ENCODE data around the gene FAM221B.

Gene FAM221B

GRCh38 chr9:35856206-35856605 lies 27.7 kb upstream of the FAM221B start:
- ATAC-seq (ENCODE audit: low read depth) = no peak
- no peak for DNase-seq (ENCODE audit: low spot score)
- Histone ChIP-seq H3K36me3 (ENCODE audit: low read depth) (no peaks in the 10 kb centered on the region), H3K4me1 (ENCODE audit: insufficient read depth, poor library complexity, severe bottlenecking) (no peaks in the 10 kb centered on the region), H3K9me3 (ENCODE audit: severe bottlenecking) (no peaks in the 10 kb centered on the region), H3K4me3 (ENCODE audit: severe bottlenecking) (no peak overlapping the region), H3K27me3 (ENCODE audit: insufficient read depth, poor library complexity, severe bottlenecking) (no peaks in the 10 kb centered on the region), H3K27ac (ENCODE audit: poor library complexity, severe bottlenecking) (no peak overlapping the region)
- TF ChIP-seq, protein P1, sequence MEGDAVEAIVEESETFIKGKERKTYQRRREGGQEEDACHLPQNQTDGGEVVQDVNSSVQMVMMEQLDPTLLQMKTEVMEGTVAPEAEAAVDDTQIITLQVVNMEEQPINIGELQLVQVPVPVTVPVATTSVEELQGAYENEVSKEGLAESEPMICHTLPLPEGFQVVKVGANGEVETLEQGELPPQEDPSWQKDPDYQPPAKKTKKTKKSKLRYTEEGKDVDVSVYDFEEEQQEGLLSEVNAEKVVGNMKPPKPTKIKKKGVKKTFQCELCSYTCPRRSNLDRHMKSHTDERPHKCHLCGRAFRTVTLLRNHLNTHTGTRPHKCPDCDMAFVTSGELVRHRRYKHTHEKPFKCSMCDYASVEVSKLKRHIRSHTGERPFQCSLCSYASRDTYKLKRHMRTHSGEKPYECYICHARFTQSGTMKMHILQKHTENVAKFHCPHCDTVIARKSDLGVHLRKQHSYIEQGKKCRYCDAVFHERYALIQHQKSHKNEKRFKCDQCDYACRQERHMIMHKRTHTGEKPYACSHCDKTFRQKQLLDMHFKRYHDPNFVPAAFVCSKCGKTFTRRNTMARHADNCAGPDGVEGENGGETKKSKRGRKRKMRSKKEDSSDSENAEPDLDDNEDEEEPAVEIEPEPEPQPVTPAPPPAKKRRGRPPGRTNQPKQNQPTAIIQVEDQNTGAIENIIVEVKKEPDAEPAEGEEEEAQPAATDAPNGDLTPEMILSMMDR (IDR thresholded peaks at IDR 0.05; ENCODE audit: poor library complexity, severe bottlenecking) = no peak

DNA sequence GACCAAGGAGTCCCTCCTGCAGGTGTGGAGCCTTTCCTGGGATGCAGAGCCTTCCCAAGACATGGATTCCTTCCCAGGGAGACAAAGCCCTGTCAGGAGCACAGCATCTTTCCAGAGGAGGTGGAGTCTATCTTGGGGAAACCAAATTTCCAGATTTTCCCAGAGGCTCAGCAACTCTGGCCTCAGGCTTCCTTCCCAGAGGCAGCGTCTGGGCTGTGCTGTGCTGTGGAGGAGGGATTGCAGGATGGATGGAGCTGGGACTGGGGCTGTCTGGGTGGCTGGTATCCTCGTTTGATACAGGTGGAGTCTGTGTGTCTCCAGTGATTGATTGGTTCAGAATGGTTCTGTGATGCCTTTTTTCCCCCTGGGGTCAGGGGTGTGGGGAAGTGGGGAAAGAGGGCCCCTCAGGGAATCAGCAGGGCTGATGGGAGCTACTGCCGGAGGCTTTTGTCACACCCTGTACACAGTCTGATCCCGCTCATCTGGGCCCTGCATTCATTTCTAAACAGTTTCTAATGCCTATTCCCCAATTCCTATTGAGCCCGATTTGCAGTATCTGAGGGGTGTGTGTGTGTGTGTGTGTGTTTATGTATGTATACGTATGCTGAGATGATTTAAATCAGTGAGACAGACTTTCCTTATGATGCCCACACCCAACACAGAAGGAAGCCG lies 25.7 kb upstream of the FAM221B start:
- Histone ChIP-seq H3K27me3 (ENCODE audit: insufficient read depth, poor library complexity, severe bottlenecking) (no peaks in the 10 kb centered on the region), H3K27ac (ENCODE audit: poor library complexity, severe bottlenecking) (no peak overlapping the region)

GRCh38 chr9:35852876-35853865 lies 24.6 kb upstream of the FAM221B start:
- DNase-seq (ENCODE audit: low spot score) (peak; percentile 49), ATAC-seq (ENCODE audit: low read depth) (no peak)
- no peaks in the 10 kb centered on the region for H3K9me3 ChIP-seq (ENCODE audit: severe bottlenecking)
- TF ChIP-seq, protein P1 (IDR thresholded peaks at IDR 0.05; ENCODE audit: poor library complexity, severe bottlenecking) = no peak
- no peaks in the 10 kb centered on the region for H3K4me1 ChIP-seq (ENCODE audit: insufficient read depth, poor library complexity, severe bottlenecking)
- no peaks in the 10 kb centered on the region for H3K27me3 ChIP-seq (ENCODE audit: insufficient read depth, poor library complexity, severe bottlenecking)
- no peak overlapping the region for H3K4me3 ChIP-seq (ENCODE audit: severe bottlenecking)
- H3K27ac ChIP-seq (ENCODE audit: poor library complexity, severe bottlenecking) = no peak overlapping the region
- H3K36me3 ChIP-seq (ENCODE audit: low read depth) = no peaks in the 10 kb centered on the region

More for the DNA sequence above, 25.7 kb upstream of the FAM221B start:
- Histone ChIP-seq H3K9me3 (ENCODE audit: severe bottlenecking) (no peaks in the 10 kb centered on the region), H3K4me3 (ENCODE audit: severe bottlenecking) (no peak overlapping the region), H3K36me3 (ENCODE audit: low read depth) (no peaks in the 10 kb centered on the region), H3K4me1 (ENCODE audit: insufficient read depth, poor library complexity, severe bottlenecking) (no peaks in the 10 kb centered on the region)
- no peak for ATAC-seq (ENCODE audit: low read depth)
- TF ChIP-seq, protein P1 (IDR thresholded peaks at IDR 0.05; ENCODE audit: poor library complexity, severe bottlenecking) = no peak
- DNase-seq (ENCODE audit: low spot score) = no peak

DNA sequence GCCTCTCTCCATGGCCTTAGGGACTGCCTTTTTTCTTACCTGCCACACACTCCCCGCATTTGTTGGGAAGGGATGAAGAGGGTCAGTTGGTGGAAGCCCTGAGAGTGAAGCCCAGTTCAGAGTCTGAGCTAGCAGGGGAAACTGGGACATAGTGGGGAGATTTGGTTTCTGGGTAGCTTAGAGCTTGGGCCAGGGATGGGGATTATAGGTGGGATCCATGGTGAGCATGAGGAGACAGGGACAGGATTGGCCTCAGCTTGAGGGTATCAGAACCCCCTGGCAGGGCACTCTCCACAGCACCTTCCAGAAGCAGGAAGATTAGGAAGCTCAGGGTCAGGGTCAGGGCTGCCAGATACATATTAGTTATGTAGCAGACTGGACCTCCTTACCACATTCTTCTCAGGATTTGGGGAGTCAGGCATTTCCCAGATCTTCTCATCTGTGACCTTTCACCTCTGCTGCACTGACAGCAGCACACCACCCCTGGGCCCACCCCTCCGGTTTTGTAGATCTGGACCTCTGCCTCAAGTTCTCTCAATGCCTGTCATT lies 23.8 kb upstream of the FAM221B start:
- peak; percentile 23 for DNase-seq (ENCODE audit: low spot score)
- no peaks in the 10 kb centered on the region for H3K4me1 ChIP-seq (ENCODE audit: insufficient read depth, poor library complexity, severe bottlenecking)

More for the DNA sequence above, 23.8 kb upstream of the FAM221B start:
- no peaks in the 10 kb centered on the region for H3K27me3 ChIP-seq (ENCODE audit: insufficient read depth, poor library complexity, severe bottlenecking)
- TF ChIP-seq, protein P1 (IDR thresholded peaks at IDR 0.05; ENCODE audit: poor library complexity, severe bottlenecking) = no peak
- H3K36me3 ChIP-seq (ENCODE audit: low read depth) = no peaks in the 10 kb centered on the region
- H3K9me3 ChIP-seq (ENCODE audit: severe bottlenecking) = no peaks in the 10 kb centered on the region
- no peak overlapping the region for H3K4me3 ChIP-seq (ENCODE audit: severe bottlenecking)
- no peak for ATAC-seq (ENCODE audit: low read depth)
- H3K27ac ChIP-seq (ENCODE audit: poor library complexity, severe bottlenecking) = no peak overlapping the region

All from RWPE2 (cell line).